GM12865 (cell line): ENCODE results near the gene GBE1.

Experiments used
- DNase-seq: peaks from one replicate; pipeline ENCODE4 v3.0.0; 2010; ENCODE audit warnings: low read depth
- H3K4me3 ChIP-seq: 2 replicates; pipeline ENCODE4 v1.5.1; 2011; ENCODE audit warnings: mild to moderate bottlenecking, low read depth, low read length, control low read depth
- TF ChIP-seq, protein P1 (sequence below): IDR thresholded peaks from 2 replicates; pipeline ENCODE4 v1.5.1; 2011; ENCODE audit warnings: low read length, control low read depth, low read depth, inconsistent platforms; ENCODE audit not compliant: insufficient read depth; ENCODE audit errors: missing control alignments

Gene GBE1

DNA sequence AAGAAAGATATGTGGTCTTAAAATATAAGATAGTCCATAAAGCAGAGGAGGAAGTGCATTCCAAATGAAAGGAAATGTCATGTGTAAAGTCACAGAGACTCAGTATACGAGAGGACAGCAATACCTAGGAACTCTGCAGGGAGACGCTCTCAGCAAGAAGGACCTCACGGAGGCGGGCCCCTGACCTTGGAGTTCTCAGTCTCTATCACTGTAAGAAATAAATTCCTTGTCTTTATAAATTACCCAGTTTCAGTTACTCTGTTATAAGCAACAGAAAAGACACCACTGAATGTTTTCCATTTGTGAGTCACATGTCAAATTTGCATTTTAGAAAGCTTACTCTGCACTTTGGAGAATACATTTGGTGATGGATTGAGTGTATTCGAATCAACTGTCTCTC, 140.6 kb downstream of the GBE1 start:
- DNase-seq = no peak
- no peak overlapping the region for H3K4me3 ChIP-seq
- TF ChIP-seq, protein P1, sequence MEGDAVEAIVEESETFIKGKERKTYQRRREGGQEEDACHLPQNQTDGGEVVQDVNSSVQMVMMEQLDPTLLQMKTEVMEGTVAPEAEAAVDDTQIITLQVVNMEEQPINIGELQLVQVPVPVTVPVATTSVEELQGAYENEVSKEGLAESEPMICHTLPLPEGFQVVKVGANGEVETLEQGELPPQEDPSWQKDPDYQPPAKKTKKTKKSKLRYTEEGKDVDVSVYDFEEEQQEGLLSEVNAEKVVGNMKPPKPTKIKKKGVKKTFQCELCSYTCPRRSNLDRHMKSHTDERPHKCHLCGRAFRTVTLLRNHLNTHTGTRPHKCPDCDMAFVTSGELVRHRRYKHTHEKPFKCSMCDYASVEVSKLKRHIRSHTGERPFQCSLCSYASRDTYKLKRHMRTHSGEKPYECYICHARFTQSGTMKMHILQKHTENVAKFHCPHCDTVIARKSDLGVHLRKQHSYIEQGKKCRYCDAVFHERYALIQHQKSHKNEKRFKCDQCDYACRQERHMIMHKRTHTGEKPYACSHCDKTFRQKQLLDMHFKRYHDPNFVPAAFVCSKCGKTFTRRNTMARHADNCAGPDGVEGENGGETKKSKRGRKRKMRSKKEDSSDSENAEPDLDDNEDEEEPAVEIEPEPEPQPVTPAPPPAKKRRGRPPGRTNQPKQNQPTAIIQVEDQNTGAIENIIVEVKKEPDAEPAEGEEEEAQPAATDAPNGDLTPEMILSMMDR = no peak

DNA sequence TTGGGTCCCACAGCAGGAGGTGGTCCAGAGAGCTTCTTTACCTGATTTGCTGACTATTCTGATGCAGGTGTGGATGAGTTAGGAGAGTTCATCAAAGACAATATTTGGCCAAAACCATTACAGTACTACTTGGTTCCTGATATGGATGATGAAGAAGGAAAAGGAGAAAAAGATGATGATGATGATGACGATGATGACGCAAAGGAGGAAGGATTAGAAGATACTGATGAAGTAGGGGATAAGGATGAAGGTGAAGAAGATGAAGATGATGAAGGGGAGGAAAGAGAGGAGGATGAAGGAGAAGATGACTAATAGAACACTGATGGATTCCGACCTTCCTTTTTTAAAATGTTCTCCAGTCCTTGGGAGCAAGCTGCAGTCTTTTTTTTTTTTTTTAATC, 148.7 kb downstream of the GBE1 start:
- H3K4me3 ChIP-seq = no peak overlapping the region
- no peak for DNase-seq
- TF ChIP-seq, protein P1 = no peak

DNA sequence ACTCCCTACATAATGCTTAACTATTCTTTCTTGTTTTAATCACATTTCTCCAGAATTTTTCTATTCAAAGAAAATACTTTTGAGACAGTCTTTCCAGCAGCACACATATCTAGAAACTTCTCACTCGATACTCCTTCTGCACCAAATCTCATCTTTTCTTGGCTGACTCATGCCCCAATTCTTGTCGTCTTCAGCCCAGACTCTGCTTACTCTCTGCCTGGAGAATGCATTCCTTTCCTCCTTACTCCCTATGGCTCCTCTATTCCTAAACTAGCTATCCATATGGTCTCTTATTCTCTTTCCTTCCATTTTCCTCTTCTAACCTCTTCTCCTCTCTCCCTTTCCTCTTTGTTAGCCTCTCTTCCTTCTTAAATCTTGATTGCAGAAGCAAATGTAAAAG, 158.7 kb downstream of the GBE1 start:
- DNase-seq = no peak
- H3K4me3 ChIP-seq = no peak overlapping the region
- TF ChIP-seq, protein P1 = no peak

DNA sequence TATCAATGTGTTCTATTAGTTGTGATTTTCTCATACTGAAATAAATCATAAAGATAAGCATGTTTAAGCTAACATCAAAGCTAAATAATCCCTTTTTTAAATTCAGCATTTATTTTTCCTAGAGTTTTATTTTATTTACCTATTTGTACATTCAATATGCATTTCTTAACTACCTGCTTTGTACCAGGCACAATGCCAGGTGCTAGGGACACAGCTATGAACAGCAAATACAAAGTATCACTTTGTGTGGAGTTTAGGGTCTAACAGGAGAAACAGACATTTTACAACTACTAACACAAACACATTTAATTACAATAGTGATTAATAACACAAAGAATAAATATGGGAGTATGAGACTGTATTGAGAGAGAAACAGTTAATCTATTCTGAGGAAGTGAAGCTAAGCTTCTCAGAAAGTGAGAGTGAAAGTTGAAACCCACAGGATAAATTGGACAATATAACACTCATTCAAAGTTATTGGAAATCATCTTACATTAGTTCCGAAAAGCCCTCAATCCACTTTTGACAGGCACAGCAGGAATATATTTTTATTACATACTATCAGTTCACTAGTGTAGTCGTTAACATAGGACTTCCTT, 159.6 kb downstream of the GBE1 start:
- DNase-seq = no peak
- no peak overlapping the region for H3K4me3 ChIP-seq
- TF ChIP-seq, protein P1 = no peak

DNA sequence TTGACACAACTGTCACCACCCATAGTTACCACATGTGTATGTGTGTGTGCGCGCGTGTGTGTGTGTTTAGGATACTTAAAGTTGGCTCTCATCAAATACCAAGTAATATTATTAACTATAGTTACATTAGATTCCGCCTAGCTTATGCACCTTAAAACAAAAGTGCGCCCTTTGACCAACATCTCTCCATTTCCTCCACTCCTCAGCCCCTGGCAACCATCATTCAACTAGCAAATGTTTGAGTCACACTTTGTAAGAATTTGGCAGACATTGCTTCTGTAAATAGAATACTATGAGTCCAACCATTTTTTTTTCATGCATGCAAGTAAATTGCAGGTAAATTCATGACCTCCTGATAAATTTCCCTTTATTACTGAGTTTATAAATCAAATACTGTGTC, 169.3 kb downstream of the GBE1 start:
- H3K4me3 ChIP-seq = no peak overlapping the region
- TF ChIP-seq, protein P1 = no peak

DNA sequence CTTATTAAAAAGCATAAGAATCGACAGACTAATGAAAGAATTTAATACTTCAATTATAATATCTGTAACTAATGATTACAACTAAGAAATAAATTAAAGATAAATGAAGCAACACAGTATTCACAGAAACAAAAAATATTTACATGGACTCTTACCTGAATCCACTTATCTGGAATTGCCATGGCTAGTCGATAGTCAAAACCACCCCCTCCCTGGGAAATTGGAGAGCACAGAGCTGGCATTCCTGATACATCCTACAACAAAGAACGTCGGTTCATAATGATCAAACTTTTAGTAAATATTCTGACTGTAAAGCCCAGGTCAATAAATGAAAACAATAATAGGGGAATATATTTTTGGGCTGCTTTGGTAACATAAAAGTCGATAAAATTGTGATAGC, 175.5 kb downstream of the GBE1 start:
- TF ChIP-seq, protein P1 = no peak
- DNase-seq = no peak

More for the DNA sequence above, 169.3 kb downstream of the GBE1 start:
- DNase-seq = no peak

DNA sequence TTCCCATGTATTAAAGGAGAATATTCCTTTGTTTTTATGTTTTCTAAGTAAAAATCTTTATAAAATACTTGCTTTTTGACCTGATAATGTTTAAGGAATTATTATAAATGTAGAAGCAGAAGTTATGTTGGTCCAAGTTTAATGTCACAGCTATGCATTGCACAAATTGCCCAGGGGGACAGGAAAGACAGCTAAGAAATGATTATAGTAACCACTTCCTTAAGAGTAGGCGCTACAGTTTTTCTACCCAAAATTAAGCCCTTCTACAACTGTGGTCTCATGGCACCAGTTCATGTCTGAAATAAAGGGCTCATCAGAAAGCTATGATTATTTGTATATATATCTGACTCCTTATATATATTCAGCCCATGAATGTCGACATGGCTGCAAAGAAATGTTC, 176.4 kb downstream of the GBE1 start:
- no peak overlapping the region for H3K4me3 ChIP-seq
- no peak for DNase-seq
- TF ChIP-seq, protein P1 = no peak

More for the DNA sequence above, 175.5 kb downstream of the GBE1 start:
- H3K4me3 ChIP-seq = no peak overlapping the region
